ENCODE measurements around the gene P2RX5. TPM values are rescaled to one million over a fixed set of nuclear protein-coding genes. Genes with fewer than 3 reads are reported as not detected.

The P2RX5 gene
- total RNA-seq, 1 experiment from 2014 or later = 8.8 TPM

DNA sequence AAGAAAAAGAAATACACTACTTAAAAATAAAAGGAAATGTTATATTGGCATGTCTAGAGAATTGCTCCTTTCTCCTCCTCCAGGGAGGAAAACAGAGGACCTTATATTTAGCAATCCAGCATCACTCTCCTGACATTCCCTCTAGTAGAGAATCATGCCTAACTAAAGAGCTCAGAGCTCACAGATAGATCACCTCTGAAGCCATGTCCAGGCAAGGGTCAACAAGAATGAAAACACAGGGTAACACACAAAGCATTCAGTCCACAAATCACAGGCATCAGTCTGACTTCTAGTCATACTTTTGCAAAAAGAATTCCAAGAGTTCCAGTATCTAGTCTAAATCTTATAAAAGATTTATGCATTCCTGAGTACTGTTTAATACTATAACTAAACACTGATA lies 23.3 kb upstream of the P2RX5 start:
- DNase-seq (ENCODE audit: low spot score) (no peak), ATAC-seq (no peak)
- ChIA-PET POLR2A (no interaction called here), CTCF (no interaction called here)
- TF ChIP-seq NFE2L1 (CRISPR knock-in tag; IDR thresholded peaks at IDR 0.05) (no peak), RELA (CRISPR knock-in tag; IDR thresholded peaks at IDR 0.05; ENCODE audit: borderline replicate concordance) (no peak), FOXJ3 (CRISPR knock-in tag; IDR thresholded peaks at IDR 0.05; ENCODE audit: borderline replicate concordance) (no peak)
- TF ChIP-seq, protein P1, sequence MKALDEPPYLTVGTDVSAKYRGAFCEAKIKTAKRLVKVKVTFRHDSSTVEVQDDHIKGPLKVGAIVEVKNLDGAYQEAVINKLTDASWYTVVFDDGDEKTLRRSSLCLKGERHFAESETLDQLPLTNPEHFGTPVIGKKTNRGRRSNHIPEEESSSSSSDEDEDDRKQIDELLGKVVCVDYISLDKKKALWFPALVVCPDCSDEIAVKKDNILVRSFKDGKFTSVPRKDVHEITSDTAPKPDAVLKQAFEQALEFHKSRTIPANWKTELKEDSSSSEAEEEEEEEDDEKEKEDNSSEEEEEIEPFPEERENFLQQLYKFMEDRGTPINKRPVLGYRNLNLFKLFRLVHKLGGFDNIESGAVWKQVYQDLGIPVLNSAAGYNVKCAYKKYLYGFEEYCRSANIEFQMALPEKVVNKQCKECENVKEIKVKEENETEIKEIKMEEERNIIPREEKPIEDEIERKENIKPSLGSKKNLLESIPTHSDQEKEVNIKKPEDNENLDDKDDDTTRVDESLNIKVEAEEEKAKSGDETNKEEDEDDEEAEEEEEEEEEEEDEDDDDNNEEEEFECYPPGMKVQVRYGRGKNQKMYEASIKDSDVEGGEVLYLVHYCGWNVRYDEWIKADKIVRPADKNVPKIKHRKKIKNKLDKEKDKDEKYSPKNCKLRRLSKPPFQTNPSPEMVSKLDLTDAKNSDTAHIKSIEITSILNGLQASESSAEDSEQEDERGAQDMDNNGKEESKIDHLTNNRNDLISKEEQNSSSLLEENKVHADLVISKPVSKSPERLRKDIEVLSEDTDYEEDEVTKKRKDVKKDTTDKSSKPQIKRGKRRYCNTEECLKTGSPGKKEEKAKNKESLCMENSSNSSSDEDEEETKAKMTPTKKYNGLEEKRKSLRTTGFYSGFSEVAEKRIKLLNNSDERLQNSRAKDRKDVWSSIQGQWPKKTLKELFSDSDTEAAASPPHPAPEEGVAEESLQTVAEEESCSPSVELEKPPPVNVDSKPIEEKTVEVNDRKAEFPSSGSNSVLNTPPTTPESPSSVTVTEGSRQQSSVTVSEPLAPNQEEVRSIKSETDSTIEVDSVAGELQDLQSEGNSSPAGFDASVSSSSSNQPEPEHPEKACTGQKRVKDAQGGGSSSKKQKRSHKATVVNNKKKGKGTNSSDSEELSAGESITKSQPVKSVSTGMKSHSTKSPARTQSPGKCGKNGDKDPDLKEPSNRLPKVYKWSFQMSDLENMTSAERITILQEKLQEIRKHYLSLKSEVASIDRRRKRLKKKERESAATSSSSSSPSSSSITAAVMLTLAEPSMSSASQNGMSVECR (CRISPR knock-in tag; IDR thresholded peaks at IDR 0.05; ENCODE audit: borderline replicate concordance) = no peak
- TF ChIP-seq, protein P2, sequence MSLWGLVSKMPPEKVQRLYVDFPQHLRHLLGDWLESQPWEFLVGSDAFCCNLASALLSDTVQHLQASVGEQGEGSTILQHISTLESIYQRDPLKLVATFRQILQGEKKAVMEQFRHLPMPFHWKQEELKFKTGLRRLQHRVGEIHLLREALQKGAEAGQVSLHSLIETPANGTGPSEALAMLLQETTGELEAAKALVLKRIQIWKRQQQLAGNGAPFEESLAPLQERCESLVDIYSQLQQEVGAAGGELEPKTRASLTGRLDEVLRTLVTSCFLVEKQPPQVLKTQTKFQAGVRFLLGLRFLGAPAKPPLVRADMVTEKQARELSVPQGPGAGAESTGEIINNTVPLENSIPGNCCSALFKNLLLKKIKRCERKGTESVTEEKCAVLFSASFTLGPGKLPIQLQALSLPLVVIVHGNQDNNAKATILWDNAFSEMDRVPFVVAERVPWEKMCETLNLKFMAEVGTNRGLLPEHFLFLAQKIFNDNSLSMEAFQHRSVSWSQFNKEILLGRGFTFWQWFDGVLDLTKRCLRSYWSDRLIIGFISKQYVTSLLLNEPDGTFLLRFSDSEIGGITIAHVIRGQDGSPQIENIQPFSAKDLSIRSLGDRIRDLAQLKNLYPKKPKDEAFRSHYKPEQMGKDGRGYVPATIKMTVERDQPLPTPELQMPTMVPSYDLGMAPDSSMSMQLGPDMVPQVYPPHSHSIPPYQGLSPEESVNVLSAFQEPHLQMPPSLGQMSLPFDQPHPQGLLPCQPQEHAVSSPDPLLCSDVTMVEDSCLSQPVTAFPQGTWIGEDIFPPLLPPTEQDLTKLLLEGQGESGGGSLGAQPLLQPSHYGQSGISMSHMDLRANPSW (CRISPR knock-in tag; conservative IDR thresholded peaks at IDR 0.05; ENCODE audit: low read depth) = no peak
- no peak overlapping the region for H3K4me3 Mint-ChIP-seq
- H3K4me1 Mint-ChIP-seq = peaks cover 9% of the 10 kb centered on the region
- no peak overlapping the region for H3K27ac Mint-ChIP-seq
- no peaks in the 10 kb centered on the region for H3K9me3 Mint-ChIP-seq
- peaks cover 29% of the 10 kb centered on the region for H3K36me3 Mint-ChIP-seq
- no peaks in the 10 kb centered on the region for H3K27me3 Mint-ChIP-seq (ENCODE audit: low read depth)

DNA sequence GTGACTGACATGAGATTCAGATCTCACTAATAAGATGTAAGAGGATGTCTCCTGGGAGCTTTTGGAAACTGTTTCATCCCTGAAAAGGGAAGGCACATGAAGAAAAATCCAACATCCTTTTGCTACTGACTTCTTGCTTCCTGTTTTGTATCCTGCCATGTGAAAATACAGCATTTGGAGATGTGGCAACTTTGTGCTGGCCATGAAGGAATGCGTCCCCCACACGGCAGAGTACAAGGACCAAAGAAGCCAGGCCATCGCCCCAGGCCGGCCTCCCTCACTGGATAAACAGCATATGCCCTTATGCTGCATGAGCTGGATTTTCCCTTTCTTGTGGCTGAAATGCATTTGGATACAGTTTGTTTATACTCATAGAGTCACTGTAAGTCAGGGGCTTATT lies 22.2 kb upstream of the P2RX5 start:
- Mint-ChIP-seq H3K27me3 (ENCODE audit: low read depth) (no peaks in the 10 kb centered on the region), H3K9me3 (no peaks in the 10 kb centered on the region), H3K27ac (no peak overlapping the region), H3K36me3 (peaks cover 29% of the 10 kb centered on the region), H3K4me3 (no peak overlapping the region), H3K4me1 (peaks cover 9% of the 10 kb centered on the region)
- ATAC-seq (no peak), DNase-seq (ENCODE audit: low spot score) (no peak)
- CTCF ChIA-PET = no interaction called here
- POLR2A ChIA-PET = no interaction called here
- TF ChIP-seq, protein P3, sequence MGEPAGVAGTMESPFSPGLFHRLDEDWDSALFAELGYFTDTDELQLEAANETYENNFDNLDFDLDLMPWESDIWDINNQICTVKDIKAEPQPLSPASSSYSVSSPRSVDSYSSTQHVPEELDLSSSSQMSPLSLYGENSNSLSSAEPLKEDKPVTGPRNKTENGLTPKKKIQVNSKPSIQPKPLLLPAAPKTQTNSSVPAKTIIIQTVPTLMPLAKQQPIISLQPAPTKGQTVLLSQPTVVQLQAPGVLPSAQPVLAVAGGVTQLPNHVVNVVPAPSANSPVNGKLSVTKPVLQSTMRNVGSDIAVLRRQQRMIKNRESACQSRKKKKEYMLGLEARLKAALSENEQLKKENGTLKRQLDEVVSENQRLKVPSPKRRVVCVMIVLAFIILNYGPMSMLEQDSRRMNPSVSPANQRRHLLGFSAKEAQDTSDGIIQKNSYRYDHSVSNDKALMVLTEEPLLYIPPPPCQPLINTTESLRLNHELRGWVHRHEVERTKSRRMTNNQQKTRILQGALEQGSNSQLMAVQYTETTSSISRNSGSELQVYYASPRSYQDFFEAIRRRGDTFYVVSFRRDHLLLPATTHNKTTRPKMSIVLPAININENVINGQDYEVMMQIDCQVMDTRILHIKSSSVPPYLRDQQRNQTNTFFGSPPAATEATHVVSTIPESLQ (CRISPR knock-in tag; IDR thresholded peaks at IDR 0.05) = no peak
- TF ChIP-seq RORB (CRISPR knock-in tag; IDR thresholded peaks at IDR 0.05) (no peak), SMAD3 (CRISPR knock-in tag; IDR thresholded peaks at IDR 0.05; ENCODE audit: borderline replicate concordance) (no peak), TEAD4 (CRISPR knock-in tag; IDR thresholded peaks at IDR 0.05) (no peak), SMAD4 (CRISPR knock-in tag; IDR thresholded peaks at IDR 0.05) (no peak)
- TF ChIP-seq, protein P4, sequence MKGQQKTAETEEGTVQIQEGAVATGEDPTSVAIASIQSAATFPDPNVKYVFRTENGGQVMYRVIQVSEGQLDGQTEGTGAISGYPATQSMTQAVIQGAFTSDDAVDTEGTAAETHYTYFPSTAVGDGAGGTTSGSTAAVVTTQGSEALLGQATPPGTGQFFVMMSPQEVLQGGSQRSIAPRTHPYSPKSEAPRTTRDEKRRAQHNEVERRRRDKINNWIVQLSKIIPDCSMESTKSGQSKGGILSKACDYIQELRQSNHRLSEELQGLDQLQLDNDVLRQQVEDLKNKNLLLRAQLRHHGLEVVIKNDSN (CRISPR knock-in tag; IDR thresholded peaks at IDR 0.05) = no peak
- TF ChIP-seq, protein P5, sequence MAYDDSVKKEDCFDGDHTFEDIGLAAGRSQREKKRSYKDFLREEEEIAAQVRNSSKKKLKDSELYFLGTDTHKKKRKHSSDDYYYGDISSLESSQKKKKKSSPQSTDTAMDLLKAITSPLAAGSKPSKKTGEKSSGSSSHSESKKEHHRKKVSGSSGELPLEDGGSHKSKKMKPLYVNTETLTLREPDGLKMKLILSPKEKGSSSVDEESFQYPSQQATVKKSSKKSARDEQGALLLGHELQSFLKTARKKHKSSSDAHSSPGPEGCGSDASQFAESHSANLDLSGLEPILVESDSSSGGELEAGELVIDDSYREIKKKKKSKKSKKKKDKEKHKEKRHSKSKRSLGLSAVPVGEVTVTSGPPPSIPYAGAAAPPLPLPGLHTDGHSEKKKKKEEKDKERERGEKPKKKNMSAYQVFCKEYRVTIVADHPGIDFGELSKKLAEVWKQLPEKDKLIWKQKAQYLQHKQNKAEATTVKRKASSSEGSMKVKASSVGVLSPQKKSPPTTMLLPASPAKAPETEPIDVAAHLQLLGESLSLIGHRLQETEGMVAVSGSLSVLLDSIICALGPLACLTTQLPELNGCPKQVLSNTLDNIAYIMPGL (CRISPR knock-in tag; IDR thresholded peaks at IDR 0.05) = no peak
- TF ChIP-seq, protein P6, sequence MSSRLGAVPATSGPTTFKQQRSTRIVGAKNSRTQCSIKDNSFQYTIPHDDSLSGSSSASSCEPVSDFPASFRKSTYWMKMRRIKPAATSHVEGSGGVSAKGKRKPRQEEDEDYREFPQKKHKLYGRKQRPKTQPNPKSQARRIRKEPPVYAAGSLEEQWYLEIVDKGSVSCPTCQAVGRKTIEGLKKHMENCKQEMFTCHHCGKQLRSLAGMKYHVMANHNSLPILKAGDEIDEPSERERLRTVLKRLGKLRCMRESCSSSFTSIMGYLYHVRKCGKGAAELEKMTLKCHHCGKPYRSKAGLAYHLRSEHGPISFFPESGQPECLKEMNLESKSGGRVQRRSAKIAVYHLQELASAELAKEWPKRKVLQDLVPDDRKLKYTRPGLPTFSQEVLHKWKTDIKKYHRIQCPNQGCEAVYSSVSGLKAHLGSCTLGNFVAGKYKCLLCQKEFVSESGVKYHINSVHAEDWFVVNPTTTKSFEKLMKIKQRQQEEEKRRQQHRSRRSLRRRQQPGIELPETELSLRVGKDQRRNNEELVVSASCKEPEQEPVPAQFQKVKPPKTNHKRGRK (CRISPR knock-in tag; IDR thresholded peaks at IDR 0.05; ENCODE audit: borderline replicate concordance) = no peak
- TF ChIP-seq, protein P7, sequence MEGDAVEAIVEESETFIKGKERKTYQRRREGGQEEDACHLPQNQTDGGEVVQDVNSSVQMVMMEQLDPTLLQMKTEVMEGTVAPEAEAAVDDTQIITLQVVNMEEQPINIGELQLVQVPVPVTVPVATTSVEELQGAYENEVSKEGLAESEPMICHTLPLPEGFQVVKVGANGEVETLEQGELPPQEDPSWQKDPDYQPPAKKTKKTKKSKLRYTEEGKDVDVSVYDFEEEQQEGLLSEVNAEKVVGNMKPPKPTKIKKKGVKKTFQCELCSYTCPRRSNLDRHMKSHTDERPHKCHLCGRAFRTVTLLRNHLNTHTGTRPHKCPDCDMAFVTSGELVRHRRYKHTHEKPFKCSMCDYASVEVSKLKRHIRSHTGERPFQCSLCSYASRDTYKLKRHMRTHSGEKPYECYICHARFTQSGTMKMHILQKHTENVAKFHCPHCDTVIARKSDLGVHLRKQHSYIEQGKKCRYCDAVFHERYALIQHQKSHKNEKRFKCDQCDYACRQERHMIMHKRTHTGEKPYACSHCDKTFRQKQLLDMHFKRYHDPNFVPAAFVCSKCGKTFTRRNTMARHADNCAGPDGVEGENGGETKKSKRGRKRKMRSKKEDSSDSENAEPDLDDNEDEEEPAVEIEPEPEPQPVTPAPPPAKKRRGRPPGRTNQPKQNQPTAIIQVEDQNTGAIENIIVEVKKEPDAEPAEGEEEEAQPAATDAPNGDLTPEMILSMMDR (IDR thresholded peaks at IDR 0.05) = no peak
- TF ChIP-seq, protein P8, sequence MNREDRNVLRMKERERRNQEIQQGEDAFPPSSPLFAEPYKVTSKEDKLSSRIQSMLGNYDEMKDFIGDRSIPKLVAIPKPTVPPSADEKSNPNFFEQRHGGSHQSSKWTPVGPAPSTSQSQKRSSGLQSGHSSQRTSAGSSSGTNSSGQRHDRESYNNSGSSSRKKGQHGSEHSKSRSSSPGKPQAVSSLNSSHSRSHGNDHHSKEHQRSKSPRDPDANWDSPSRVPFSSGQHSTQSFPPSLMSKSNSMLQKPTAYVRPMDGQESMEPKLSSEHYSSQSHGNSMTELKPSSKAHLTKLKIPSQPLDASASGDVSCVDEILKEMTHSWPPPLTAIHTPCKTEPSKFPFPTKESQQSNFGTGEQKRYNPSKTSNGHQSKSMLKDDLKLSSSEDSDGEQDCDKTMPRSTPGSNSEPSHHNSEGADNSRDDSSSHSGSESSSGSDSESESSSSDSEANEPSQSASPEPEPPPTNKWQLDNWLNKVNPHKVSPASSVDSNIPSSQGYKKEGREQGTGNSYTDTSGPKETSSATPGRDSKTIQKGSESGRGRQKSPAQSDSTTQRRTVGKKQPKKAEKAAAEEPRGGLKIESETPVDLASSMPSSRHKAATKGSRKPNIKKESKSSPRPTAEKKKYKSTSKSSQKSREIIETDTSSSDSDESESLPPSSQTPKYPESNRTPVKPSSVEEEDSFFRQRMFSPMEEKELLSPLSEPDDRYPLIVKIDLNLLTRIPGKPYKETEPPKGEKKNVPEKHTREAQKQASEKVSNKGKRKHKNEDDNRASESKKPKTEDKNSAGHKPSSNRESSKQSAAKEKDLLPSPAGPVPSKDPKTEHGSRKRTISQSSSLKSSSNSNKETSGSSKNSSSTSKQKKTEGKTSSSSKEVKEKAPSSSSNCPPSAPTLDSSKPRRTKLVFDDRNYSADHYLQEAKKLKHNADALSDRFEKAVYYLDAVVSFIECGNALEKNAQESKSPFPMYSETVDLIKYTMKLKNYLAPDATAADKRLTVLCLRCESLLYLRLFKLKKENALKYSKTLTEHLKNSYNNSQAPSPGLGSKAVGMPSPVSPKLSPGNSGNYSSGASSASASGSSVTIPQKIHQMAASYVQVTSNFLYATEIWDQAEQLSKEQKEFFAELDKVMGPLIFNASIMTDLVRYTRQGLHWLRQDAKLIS (CRISPR knock-in tag; IDR thresholded peaks at IDR 0.05; ENCODE audit: borderline replicate concordance) = no peak

Data from WTC11 (cell line).